Activated CD4-positive, alpha-beta T cell treated with anti-CD3 and anti-CD28 coated beads, Interleukin-2, amount 10 ng/mL, durations not matched to agents 24 days and 14 days (primary cell): ENCODE measurements around the gene C17orf50. TPM values are rescaled to one million over a fixed set of nuclear protein-coding genes. Genes with fewer than 3 reads are reported as not detected.

ENCODE experiments used
- DNase-seq: peaks from one replicate; pipeline ENCODE4 v3.0.0; 2022
- H3K27ac Mint-ChIP-seq: one replicate; pipeline ENCODE4 v1.8.0; 2022; ENCODE audit warnings: mild to moderate bottlenecking, mixed read lengths
- H3K27me3 Mint-ChIP-seq: one replicate; pipeline ENCODE4 v1.8.0; 2022; ENCODE audit warnings: mixed read lengths
- H3K36me3 Mint-ChIP-seq: one replicate; pipeline ENCODE4 v1.8.0; 2022; ENCODE audit warnings: low read depth, mild to moderate bottlenecking, mixed read lengths
- H3K4me1 Mint-ChIP-seq: one replicate; pipeline ENCODE4 v1.8.0; 2021; ENCODE audit warnings: mixed read lengths
- H3K4me3 Mint-ChIP-seq: one replicate; pipeline ENCODE4 v1.8.0; 2022; ENCODE audit warnings: mild to moderate bottlenecking, moderate library complexity, mixed read lengths
- H3K9me3 Mint-ChIP-seq: one replicate; pipeline ENCODE4 v1.8.0; 2021; ENCODE audit warnings: mixed read lengths
- intact Hi-C: fragments of 100-400 bp; cut with micrococcal nuclease; formaldehyde crosslinking; loops from one replicate; pipeline ENCODE4 v1.15.1; 2023
- total RNA-seq: library from RNA; stranded (reverse); gene quantifications from 2 replicates; pipeline ENCODE4 v1.2.3, GENCODE V29; 2022

C17orf50 gene
- total RNA-seq, 1 donor from 2014 or later = not detected

GRCh38 chr17:35791681-35792350 is 31.1 kb downstream of the C17orf50 start:
- intact Hi-C loops = no loop called here
- Mint-ChIP-seq H3K4me3 (no peak overlapping the region), H3K36me3 (no peaks in the 10 kb centered on the region), H3K27me3 (peaks cover 78% of the 10 kb centered on the region), H3K27ac (no peak overlapping the region), H3K9me3 (no peaks in the 10 kb centered on the region), H3K4me1 (peaks cover 15% of the 10 kb centered on the region)
- DNase-seq = no peak

GRCh38 chr17:35793257-35793656 is 32.6 kb downstream of the C17orf50 start:
- intact Hi-C loops = no loop called here
- no peak overlapping the region for H3K4me3 Mint-ChIP-seq
- no peak for DNase-seq
- peaks cover 79% of the 10 kb centered on the region for H3K27me3 Mint-ChIP-seq
- H3K27ac Mint-ChIP-seq = no peak overlapping the region
- no peaks in the 10 kb centered on the region for H3K36me3 Mint-ChIP-seq
- H3K9me3 Mint-ChIP-seq = no peaks in the 10 kb centered on the region
- peaks cover 15% of the 10 kb centered on the region for H3K4me1 Mint-ChIP-seq

- H3K9me3 Mint-ChIP-seq = no peaks in the 10 kb centered on the region
- peaks cover 75% of the 10 kb centered on the region for H3K27me3 Mint-ChIP-seq
- peak; percentile 81 for DNase-seq
- intact Hi-C loops = no loop called here
- no peaks in the 10 kb centered on the region for H3K36me3 Mint-ChIP-seq
- H3K27ac Mint-ChIP-seq = no peak within 1 kb of the TSS
- peaks cover 12% of the 10 kb centered on the region for H3K4me1 Mint-ChIP-seq
- H3K4me3 Mint-ChIP-seq = peak within 1 kb of the TSS; percentile 82
Measured at GRCh38 chr17:35795007-35795870, 34.6 kb downstream of the C17orf50 start, which contains the start of gene MMP28. Gene MMP28 (minus strand): TSS chr17:35795641. CDS start chr17:35795377, 264 bp downstream.

GRCh38 chr17:35795871-35796265 is 35.2 kb downstream of the C17orf50 start:
- H3K4me1 Mint-ChIP-seq = peaks cover 12% of the 10 kb centered on the region
- intact Hi-C loops = no loop called here
- H3K27ac Mint-ChIP-seq = no peak overlapping the region
- H3K4me3 Mint-ChIP-seq = peak overlapping the region; percentile 82
- H3K9me3 Mint-ChIP-seq = no peaks in the 10 kb centered on the region
- peaks cover 70% of the 10 kb centered on the region for H3K27me3 Mint-ChIP-seq
- no peaks in the 10 kb centered on the region for H3K36me3 Mint-ChIP-seq
- DNase-seq = no peak

- no peak overlapping the region for H3K4me3 Mint-ChIP-seq
Measured at GRCh38 chr17:35796942-35797341, 36.3 kb downstream of the C17orf50 start.

GRCh38 chr17:35797370-35797769 is 36.7 kb downstream of the C17orf50 start:
- H3K9me3 Mint-ChIP-seq = no peaks in the 10 kb centered on the region
- no peak for DNase-seq
- peaks cover 59% of the 10 kb centered on the region for H3K27me3 Mint-ChIP-seq
- intact Hi-C loops = no loop called here
- peaks cover 18% of the 10 kb centered on the region for H3K4me1 Mint-ChIP-seq
- H3K36me3 Mint-ChIP-seq = no peaks in the 10 kb centered on the region
- H3K4me3 Mint-ChIP-seq = no peak overlapping the region
- H3K27ac Mint-ChIP-seq = no peak overlapping the region

More at GRCh38 chr17:35796942-35797341, 36.3 kb downstream of the C17orf50 start:
- Mint-ChIP-seq H3K9me3 (no peaks in the 10 kb centered on the region), H3K27ac (no peak overlapping the region), H3K36me3 (no peaks in the 10 kb centered on the region), H3K27me3 (peaks cover 63% of the 10 kb centered on the region), H3K4me1 (peaks cover 18% of the 10 kb centered on the region)
- intact Hi-C loops = no loop called here
- DNase-seq = no peak

GRCh38 chr17:35797918-35798317 is 37.2 kb downstream of the C17orf50 start:
- Mint-ChIP-seq H3K27me3 (peaks cover 53% of the 10 kb centered on the region), H3K36me3 (no peaks in the 10 kb centered on the region), H3K4me1 (peaks cover 19% of the 10 kb centered on the region), H3K4me3 (no peak overlapping the region), H3K27ac (no peak overlapping the region), H3K9me3 (no peaks in the 10 kb centered on the region)
- intact Hi-C loops = no loop called here
- DNase-seq = no peak

GRCh38 chr17:35799942-35800341 is 39.3 kb downstream of the C17orf50 start:
- Mint-ChIP-seq H3K9me3 (no peaks in the 10 kb centered on the region), H3K4me1 (peaks cover 20% of the 10 kb centered on the region), H3K36me3 (no peaks in the 10 kb centered on the region), H3K4me3 (no peak overlapping the region), H3K27me3 (peaks cover 35% of the 10 kb centered on the region), H3K27ac (no peak overlapping the region)
- intact Hi-C loops = loop anchor here (10.0 kb wide), 1 partner anchor 555 kb away; the partner anchor contains the start of gene SLFN5
- no peak for DNase-seq

- intact Hi-C loops = loop anchor here (10.0 kb wide), 1 partner anchor 557 kb away; the partner anchor contains the start of gene SLFN5
- Mint-ChIP-seq H3K27me3 (peaks cover 23% of the 10 kb centered on the region), H3K36me3 (no peaks in the 10 kb centered on the region), H3K27ac (peak overlapping the region; percentile 11), H3K4me1 (peaks cover 17% of the 10 kb centered on the region), H3K4me3 (no peak overlapping the region), H3K9me3 (no peaks in the 10 kb centered on the region)
- DNase-seq = peak; percentile 70
Measured at GRCh38 chr17:35801583-35802224, 41.0 kb downstream of the C17orf50 start.

- Mint-ChIP-seq H3K36me3 (no peaks in the 10 kb centered on the region), H3K27me3 (peaks cover 2% of the 10 kb centered on the region), H3K9me3 (no peaks in the 10 kb centered on the region), H3K4me3 (no peak overlapping the region), H3K27ac (peak overlapping the region; percentile 66), H3K4me1 (peaks cover 35% of the 10 kb centered on the region)
- intact Hi-C loops = loop anchor here (1.0 to 10.0 kb wide), 3 partner anchors 40 to 560 kb away; partner anchors contain the start of genes SLFN12L and SLFN5
- DNase-seq = peak; percentile 87
Measured at GRCh38 chr17:35804658-35805192, 44.0 kb downstream of the C17orf50 start.

GRCh38 chr17:35807371-35808144 is 46.9 kb downstream of the C17orf50 start:
- peaks cover 41% of the 10 kb centered on the region for H3K4me1 Mint-ChIP-seq
- H3K36me3 Mint-ChIP-seq = peaks cover 15% of the 10 kb centered on the region
- H3K27ac Mint-ChIP-seq = peak overlapping the region; percentile 97
- H3K4me3 Mint-ChIP-seq = peak overlapping the region; percentile 99
- no peaks in the 10 kb centered on the region for H3K27me3 Mint-ChIP-seq
- intact Hi-C loops = loop anchor here (5.0 to 10.0 kb wide), 2 partner anchors 270 to 563 kb away; partner anchors contain the start of genes SLFN12L and SLFN5
- peak; percentile 60 for DNase-seq
- H3K9me3 Mint-ChIP-seq = no peaks in the 10 kb centered on the region

GRCh38 chr17:35808240-35808961 is 47.7 kb downstream of the C17orf50 start:
- Mint-ChIP-seq H3K36me3 (peaks cover 20% of the 10 kb centered on the region), H3K27me3 (no peaks in the 10 kb centered on the region), H3K4me3 (peak overlapping the region; percentile 99), H3K9me3 (no peaks in the 10 kb centered on the region), H3K4me1 (peaks cover 43% of the 10 kb centered on the region), H3K27ac (peak overlapping the region; percentile 97)
- DNase-seq = peak; percentile 70
- intact Hi-C loops = loop anchor here (5.0 to 10.0 kb wide), 2 partner anchors 271 to 564 kb away; partner anchors contain the start of genes SLFN12L and SLFN5
